ENCODE data around the gene PACRG.
A peak's percentile ranks its signal among the peaks of the same experiment; 100 is the strongest.
"Not testable (repeated sequence)": the region's sequence is repeated elsewhere in the genome, so short reads cannot be mapped to it uniquely, and the experiment has no call there.

The PACRG gene

GRCh38 chr6:162727322-162728182 is at the start of gene PACRG, which contains the start of gene PRKN:
PACRG (plus strand) TSS chr6:162727974.
PRKN (minus strand) TSS chr6:162727766.
- DNase-seq, result peak; percentile 99

- DNase-seq, result not testable (repeated sequence)
Measured at GRCh38 chr6:162678896-162679295, 48.9 kb upstream of the PACRG start.

GRCh38 chr6:162679681-162680080 is 48.1 kb upstream of the PACRG start:
- DNase-seq, result no peak

- no peak for DNase-seq
Measured at GRCh38 chr6:162680367-162680766, 47.4 kb upstream of the PACRG start.

- no peak for DNase-seq
Measured at GRCh38 chr6:162680871-162681270, 46.9 kb upstream of the PACRG start.

- no peak for DNase-seq
Measured at GRCh38 chr6:162681447-162681846, 46.3 kb upstream of the PACRG start.

- DNase-seq, result no peak
Measured at GRCh38 chr6:162683135-162683534, 44.6 kb upstream of the PACRG start.

GRCh38 chr6:162684052-162684451 is 43.7 kb upstream of the PACRG start:
- DNase-seq, result no peak

GRCh38 chr6:162684961-162685360 is 42.8 kb upstream of the PACRG start:
- DNase-seq, result no peak

GRCh38 chr6:162685586-162685985 is 42.2 kb upstream of the PACRG start:
- DNase-seq, result no peak

- no peak for DNase-seq
Measured at GRCh38 chr6:162688751-162689345, 38.9 kb upstream of the PACRG start.

- no peak for DNase-seq
Measured at GRCh38 chr6:162690158-162690557, 37.6 kb upstream of the PACRG start.

- DNase-seq, result no peak
Measured at GRCh38 chr6:162697872-162698403, 29.8 kb upstream of the PACRG start.

GRCh38 chr6:162698440-162698839 is 29.3 kb upstream of the PACRG start:
- DNase-seq, result no peak

- no peak for DNase-seq
Measured at GRCh38 chr6:162699961-162700360, 27.8 kb upstream of the PACRG start.

- DNase-seq, result no peak
Measured at GRCh38 chr6:162700966-162701365, 26.8 kb upstream of the PACRG start.

GRCh38 chr6:162701551-162701950 is 26.2 kb upstream of the PACRG start:
- no peak for DNase-seq

- no peak for DNase-seq
Measured at GRCh38 chr6:162702446-162702845, 25.3 kb upstream of the PACRG start.

- no peak for DNase-seq
Measured at GRCh38 chr6:162704001-162704400, 23.8 kb upstream of the PACRG start.

GRCh38 chr6:162705736-162706135 is 22.0 kb upstream of the PACRG start:
- DNase-seq, result no peak

- peak; percentile 72 for DNase-seq
Measured at GRCh38 chr6:162706232-162706631, 21.5 kb upstream of the PACRG start.

GRCh38 chr6:162708971-162709370 is 18.8 kb upstream of the PACRG start:
- no peak for DNase-seq

- no peak for DNase-seq
Measured at GRCh38 chr6:162709431-162709830, 18.3 kb upstream of the PACRG start.

- no peak for DNase-seq
Measured at GRCh38 chr6:162710419-162710818, 17.4 kb upstream of the PACRG start.

Measured in right forelimb (tissue), 1 donor.